H4 (cell line): ENCODE data around the gene USP24. TPM values are rescaled to one million over a fixed set of nuclear protein-coding genes. Genes with fewer than 3 reads are reported as not detected.

Experiments
- DNase-seq: peaks from one replicate; pipeline ENCODE4 v3.0.0-alpha.2; 2015; ENCODE audit warnings: low spot score
- total RNA-seq: library from RNA; depleted of rRNA; stranded (reverse); fragments of >200 nt; shearing (Covaris generic); gene quantifications from 2 replicates; pipeline ENCODE4 v1.2.3, GENCODE V29; 2014; rRNA removed

Gene USP24, protein sequence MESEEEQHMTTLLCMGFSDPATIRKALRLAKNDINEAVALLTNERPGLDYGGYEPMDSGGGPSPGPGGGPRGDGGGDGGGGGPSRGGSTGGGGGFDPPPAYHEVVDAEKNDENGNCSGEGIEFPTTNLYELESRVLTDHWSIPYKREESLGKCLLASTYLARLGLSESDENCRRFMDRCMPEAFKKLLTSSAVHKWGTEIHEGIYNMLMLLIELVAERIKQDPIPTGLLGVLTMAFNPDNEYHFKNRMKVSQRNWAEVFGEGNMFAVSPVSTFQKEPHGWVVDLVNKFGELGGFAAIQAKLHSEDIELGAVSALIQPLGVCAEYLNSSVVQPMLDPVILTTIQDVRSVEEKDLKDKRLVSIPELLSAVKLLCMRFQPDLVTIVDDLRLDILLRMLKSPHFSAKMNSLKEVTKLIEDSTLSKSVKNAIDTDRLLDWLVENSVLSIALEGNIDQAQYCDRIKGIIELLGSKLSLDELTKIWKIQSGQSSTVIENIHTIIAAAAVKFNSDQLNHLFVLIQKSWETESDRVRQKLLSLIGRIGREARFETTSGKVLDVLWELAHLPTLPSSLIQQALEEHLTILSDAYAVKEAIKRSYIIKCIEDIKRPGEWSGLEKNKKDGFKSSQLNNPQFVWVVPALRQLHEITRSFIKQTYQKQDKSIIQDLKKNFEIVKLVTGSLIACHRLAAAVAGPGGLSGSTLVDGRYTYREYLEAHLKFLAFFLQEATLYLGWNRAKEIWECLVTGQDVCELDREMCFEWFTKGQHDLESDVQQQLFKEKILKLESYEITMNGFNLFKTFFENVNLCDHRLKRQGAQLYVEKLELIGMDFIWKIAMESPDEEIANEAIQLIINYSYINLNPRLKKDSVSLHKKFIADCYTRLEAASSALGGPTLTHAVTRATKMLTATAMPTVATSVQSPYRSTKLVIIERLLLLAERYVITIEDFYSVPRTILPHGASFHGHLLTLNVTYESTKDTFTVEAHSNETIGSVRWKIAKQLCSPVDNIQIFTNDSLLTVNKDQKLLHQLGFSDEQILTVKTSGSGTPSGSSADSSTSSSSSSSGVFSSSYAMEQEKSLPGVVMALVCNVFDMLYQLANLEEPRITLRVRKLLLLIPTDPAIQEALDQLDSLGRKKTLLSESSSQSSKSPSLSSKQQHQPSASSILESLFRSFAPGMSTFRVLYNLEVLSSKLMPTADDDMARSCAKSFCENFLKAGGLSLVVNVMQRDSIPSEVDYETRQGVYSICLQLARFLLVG (N-terminal part only)
- total RNA-seq, result 18.0 and 20.4 TPM in 2 replicates

DNA sequence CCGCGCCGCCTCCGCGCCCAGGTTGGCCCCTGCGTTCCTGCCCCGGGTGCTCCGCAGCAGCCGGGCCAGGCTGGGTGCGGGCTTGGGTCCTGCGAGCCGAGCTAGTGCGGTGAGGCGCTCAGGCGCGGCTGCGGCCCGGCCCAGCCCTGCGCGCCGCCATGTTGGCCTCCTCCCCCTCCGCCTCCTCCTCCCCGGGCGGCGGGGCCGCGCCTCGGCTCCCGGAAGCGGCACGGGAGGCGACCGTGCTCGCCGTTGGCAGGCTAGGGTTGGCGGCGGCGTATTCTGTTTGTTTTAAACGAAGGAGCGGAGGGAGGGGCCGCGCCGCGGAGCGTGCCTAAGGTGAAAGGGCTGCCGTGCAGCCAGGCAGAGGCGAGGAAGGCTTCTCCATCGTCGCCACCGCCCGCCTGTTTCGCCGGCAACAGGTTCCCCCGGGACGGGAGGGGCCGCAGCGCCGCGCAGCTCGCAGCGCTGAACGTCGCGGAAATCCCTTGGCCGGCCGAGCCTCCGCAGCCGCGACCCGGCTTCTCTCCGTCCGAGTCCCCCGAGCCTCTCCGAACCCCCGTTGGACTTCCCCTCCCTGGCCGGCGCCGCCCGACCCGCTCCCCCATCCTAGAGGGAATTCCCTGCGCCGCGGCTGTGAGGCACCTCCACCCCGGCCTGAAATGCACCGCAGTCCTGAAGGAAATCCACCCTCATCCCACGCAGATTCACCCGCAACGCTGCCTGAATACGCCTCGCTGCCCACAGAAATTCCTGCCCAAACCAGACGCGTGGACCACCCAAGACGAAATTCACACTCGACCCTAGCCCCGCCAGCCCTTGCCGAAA, at the start of gene USP24:
TSS of gene USP24 (minus strand) at position 171 of the 828 bp plus-strand sequence. CDS start 251 bp downstream, outside the sequence.
- DNase-seq, result peak; percentile 63

DNA sequence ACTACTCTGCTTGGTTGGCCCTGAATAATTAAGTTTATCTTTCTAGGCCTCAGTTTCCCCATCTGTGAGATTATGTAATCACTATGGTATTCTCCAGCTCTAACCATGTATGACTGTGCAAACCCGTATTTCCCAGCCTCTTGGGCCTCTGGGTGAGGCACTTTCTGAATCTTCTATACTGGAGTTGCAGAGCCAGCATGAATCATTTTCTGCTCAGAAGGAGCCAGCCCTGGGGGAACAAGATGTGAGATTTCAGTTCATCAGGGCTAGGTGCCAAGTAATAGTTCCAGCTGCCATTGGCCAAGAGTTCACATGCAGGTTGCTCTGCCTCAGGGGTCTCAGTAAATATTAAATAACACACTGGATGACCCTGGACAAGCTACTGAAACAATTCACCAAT, 47.7 kb upstream of the USP24 start:
- DNase-seq, result peak; percentile 26

DNA sequence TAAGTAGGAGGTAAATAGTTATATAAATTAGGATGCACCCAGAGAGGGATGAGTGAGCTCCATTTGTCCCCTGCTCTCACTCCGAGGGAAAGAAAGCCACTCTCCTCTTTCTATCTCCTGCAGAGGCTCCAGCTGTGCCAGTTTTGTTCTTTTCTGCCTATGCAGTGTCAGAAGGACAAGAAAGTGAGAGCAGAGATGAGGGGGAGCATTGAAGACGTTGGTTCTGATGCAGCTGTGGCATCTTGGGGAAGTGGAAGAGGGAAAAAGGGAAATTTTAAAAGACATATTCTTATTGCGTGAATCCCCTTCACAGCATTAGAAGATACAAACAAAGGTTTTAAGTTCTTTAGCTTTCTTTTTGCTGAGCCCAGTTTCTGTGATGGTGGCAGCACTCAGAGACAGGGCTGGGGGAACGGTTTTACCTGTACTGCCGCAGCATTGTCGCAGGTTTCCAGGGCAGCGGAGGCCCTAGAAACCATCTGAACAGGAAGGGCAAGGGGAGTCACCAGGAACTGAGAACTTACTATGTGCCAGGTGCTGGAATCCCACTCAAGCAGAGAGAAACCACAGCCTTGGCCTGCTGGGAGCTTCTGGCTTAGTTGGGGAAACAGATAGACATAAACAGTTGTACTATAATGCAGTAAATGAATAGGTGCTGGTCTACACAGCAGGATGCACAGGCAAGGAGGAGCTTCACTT, 44.9 kb upstream of the USP24 start:
- DNase-seq, result no peak

DNA sequence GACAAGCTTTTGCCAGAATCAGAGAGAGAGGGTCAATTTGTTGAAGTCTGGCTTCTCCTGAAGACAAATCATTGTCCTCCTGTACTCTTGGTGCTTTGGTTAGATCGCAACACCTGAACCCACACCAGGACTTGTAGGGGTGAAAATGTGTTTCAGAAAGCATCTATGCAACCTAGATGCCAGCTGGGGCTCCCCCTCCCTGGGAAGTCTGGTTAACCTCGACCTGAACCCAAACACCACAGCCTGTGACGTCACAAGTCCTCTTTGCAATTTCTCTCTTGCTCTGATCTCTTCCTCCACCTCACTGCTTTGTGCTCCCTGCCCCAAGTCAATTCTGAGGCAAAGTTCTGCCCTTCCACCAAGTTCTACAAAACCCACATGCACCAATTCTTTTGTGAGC, 42.8 kb upstream of the USP24 start:
- peak; percentile 31 for DNase-seq

DNA sequence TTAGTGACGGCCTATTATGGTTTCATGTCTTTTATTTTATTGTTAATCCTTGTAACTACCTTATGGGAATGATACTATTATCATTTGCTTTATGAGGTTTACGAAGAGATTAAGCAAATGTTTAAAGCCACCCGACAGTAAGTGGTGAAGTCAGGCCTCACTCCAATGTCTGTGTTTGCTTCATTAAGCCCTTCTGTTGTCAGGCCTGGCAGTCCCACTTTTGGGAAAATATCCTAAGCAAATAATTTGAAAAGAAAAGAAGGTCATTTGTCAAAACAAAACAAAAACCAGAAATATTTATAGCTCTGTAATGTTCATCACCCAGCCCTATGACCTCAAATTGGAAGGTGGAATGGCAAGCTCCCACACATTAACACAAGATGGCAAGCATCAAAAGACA, 40.7 kb upstream of the USP24 start:
- DNase-seq, result no peak

DNA sequence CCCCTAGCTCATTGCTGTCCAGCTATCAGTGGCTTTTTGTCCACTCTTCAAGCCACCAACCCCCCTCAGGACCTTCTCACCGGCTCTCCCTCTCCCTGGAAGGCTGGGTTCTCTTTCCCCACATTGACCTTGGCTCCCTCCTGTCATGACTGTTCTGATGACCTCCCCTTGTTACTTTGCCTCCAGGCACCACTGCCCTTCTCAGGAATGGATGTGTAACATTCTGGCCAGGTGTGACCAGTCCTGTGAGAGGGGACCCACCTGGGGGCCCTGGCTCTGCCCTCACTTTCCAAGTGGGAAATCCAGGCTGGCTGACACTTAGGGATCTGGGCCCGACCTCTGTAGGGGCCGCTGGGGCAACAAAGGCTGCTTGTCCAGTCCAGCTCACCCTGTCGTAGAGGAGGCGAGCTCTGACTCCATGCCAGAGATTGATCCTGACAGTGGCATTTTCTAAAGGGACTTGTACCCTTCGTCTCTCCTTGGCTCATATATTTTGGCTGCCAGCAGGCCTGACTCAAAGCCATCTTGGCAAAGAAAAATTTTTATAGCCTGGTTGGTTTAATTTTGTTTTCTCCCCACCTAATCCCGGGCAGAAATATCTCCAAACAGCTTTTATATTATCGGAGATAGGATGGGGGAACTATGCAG, 37.9 kb upstream of the USP24 start:
- DNase-seq, result no peak

DNA sequence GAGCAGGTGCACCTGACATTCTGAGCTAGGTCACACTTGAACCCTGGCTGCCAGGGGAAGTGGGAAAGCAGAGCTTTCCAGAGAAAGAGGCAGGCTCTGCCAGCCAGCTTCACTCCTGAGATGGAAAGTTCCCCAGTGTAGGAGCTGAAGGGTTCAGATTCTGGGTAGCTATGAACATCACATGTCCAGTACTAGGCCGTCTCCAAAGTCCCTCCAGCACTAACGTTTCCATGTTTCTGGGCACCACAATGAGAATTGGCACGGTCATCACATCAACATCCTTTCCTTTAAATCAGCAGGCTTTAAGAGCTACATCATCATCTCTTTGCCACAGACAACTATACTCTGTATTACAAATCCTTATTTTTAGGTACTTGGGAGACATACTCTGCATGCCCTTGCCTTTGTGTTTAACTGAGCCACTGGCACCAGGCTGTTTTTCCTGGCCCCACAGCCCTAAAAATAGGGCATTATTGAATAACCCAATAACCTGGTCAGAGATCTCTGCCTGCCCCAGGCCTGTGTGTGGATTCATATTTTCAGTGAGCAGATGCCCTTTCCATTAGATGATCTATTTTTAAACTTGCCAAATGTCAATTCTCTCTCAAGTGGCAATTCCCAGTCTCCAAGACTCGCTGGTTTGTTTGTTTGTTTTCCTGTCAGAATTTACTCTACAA, 35.4 kb upstream of the USP24 start:
- no peak for DNase-seq

DNA sequence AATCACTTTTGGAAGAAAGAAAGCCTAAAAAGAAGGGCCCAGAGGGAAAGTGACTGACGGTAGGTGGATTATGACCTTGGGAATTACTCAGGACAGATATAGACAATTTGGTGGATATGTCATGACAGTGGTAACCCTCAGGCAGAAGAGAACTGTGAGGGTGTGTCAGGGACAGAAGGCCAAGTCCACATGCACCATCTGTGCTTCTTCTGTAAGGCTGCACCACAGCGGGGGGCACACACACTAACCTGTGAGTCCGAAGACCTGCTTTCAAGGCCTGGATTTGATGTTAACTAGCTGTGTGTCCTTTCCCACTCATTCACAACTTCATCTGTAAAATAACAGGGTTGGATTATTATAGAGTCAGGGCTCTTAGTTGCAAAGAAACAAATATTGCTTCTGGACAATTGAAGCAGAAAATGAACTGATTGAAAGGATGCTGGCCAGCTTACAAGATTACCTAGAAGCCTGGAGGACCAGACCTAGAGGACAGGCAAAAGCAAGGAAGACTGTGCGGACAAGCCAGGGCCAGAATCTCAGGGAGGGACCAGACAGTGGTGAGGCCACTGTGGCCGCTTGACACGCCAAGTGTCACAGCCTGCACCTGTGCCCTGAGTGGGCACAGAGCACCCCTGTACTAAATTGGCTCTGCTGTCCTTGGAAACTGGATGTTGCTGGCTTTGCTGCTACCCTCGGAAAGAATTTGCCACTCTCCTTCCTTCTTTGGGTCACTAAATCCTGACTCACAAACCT, 34.7 kb upstream of the USP24 start:
- DNase-seq, result no peak

DNA sequence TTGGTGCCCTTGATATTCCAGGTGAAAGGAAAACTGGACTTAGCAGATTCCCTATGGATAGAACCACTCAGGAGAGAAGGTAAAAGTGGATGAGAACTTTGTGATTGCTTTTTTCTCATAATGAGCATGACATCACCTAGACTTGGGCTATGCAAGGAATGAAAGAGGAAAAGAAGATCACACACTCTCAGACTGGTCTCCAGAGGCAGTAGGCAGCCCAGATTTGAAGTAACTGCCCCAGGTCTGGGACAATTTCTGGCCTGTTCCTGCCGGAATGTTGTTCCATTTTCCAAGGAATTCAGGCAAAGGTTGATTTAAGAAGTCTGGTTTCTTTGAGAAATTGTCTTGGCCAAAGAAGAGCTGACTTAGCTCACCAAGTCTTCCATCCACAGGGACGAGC, 31.7 kb upstream of the USP24 start:
- DNase-seq, result no peak

DNA sequence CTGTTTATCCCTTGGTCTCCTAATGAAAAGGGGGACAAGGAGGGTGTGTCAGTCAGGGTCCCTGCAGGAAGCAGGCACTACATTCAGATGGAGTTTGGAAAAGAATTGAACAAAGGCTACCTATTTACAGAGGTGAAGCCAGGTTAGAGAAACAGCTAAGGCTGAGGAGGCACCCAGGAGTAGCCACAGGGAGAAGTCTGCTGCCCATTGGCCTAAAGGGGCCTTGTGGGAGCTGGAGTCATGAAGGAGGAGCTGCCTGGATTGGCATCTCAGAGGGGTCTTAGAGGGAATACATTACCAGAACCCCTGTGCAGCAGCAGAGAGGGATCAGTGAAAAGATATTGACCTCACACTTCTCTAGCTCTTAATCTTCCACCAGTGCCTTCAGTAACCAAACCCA, 31.2 kb upstream of the USP24 start:
- no peak for DNase-seq

DNA sequence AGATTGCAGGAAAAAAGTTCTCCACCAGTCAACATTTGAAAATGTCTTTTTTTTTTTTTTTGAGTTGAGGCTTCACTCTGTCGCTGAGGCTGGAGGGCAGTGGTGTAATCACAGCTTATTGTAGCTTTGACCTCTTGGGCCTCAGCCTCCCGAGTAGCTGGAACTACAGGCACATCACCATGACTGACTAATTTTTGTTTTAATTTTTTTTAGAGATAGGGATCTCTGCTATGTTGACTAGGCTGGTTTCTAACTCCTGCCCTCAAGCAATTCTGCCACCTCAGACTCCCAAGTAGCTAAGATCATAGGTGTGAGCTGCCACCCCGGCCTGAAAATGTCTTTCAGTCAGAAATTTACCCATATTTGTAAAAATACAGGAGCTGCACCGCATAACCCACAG, 30.6 kb upstream of the USP24 start:
- DNase-seq, result no peak

DNA sequence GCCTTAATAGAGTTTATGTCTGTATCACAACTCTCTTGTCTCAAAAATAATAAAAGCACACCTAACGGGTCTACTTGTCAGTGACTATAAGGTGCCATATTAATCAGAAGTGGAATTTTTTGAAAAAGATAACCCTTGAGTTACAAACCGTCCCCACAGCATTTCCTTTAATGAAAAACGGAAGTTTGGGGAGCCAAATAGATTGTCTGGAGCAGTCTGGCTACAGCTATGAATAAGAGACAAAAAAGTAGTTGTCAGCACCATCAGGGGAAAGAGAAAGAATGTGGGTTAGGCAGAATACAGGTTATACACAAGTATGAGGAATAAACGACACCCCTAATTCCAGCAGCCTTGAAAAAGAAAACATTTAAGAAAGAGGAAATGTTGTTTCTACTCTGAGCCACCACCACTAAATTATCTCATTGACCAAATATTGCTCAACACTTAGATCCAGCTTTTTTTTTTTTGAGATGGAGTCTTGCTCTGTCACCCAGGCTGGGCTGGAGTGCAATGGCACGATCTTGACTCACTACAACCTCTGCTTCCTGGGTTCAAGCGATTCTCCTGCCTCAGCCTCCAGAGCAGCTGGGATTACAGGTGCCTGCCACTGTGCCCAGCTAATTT, 29.4 kb upstream of the USP24 start:
- DNase-seq, result peak; percentile 43

DNA sequence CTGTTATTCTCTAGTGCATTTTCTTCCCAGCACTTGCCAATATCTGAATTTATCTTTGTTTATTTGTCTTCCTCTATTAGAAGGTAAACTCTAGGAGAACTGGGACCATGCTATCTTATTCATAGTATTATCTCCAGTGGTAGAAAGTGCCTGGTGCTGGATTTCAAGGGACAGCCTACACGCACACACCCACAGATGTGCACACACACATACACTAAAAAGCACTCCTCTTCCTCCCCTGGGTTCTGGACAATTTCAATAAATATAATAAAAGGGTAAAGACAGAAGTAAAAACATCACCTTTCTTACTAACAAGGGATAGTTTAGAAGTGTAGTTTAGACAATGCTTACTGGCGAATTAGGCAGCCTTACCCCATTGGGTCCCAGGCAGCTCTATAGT, 28.5 kb upstream of the USP24 start:
- DNase-seq, result no peak

DNA sequence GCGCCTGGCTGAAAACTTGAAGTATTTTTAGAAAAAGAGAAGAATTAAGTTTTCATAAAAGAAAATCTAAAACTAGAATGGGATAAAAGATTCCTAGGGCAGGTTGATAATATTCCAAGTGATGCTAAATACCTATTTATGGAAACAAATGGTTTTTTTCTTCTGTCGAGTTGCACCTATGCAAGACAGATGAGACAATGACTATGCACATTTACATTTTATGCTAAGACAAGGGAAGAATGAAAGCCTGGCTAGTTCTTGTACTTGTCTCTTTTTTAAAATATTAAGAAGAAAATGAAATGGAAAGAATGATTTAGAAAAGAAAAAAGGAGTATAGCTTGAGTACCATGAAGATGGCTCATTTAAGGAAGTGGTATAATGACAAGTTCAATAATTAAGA, 24.4 kb upstream of the USP24 start:
- no peak for DNase-seq

DNA sequence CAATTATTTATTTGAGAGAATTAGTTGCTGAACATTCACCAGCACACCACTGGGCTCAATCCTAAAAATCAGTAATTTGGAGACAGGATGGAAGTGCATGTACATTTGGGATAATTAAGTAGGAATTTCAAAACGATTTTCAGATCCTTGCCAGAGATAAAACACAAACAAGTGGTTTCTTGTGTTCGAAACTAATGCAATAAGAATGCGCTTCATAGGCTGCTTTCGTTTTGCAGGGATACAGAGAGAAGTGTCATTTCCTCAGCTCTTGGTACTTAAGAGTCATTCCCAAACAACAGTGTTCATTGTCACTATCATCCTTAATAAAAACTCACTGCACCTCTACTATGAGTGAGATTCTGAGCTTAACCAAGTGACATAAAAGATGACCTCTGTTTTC, 20.6 kb upstream of the USP24 start:
- DNase-seq, result peak; percentile 85

DNA sequence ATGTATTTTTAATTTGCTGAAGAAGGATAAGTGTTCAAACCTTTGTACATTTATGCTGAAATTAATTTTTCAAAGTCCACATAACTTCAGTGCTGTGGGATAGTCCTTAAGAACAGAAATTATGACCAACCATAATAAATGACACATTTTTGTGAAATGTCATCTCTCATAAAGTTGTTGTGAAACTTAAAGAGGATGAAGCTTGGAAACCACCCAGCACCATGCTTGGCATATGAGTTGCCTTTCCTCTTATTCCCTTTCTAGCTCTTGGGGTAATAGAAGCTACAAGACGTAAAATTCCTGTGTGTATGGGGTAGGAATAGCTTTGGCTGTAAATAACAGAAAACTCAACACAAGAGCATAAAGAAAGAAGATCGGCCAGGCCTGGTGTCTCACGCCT, 18.9 kb upstream of the USP24 start:
- no peak for DNase-seq

DNA sequence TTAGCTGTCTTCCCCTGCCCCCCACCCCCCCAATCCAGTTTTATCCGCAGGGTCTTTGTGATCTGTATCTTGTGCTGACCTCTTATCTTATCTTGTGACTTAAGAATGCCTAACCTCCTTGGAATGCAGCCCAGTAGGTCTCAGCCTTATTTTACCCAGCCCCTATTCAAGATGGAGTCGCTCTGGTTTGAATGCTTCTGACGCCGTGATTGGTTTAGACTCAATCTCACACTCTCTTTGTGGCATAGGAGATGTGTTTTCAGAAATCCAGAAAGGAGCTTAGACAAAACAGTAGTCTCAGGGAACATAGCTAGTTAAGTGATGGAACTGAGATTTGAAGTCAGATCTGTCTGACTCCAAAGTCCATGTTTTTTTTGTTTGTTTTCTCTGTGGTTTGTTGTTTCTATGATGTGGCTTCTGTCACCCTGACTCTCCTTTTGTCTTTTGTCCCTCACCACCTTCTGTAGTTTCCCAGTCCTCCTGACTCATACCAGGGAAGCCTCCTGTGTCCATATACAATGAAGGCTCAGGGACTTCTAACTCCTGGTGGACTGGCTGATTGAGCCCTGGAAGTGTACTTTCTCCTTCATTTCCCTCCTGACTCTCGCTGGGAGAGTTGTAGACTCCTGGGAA, 18.1 kb upstream of the USP24 start:
- DNase-seq, result peak; percentile 83
